Endothelial cell of umbilical vein (primary cell): ENCODE data around the gene EFNA5. TPM values are rescaled to one million over a fixed set of nuclear protein-coding genes. Genes with fewer than 3 reads are reported as not detected.

Source experiments
- BruUV-seq: library from RNA; stranded (reverse); fragments of 400-500 nt; replicated peaks from 2 replicates; lab custom pipeline; 2021; lab: Mats Ljungman, UMichigan
- CTCF ChIA-PET: fragments of 300-600, 350-600 bp; sonication (Branson Sonifier 250); formaldehyde crosslinking; loops from one replicate; lab custom pipeline; 2021; ENCODE audit warnings: antibody characterized with exemption, inconsistent platforms; lab: Charles Lee
- POLR2A ChIA-PET: fragments of 300-600, 350-600 bp; sonication (Branson Sonifier 250); formaldehyde crosslinking; loops from one replicate; lab custom pipeline; 2021; ENCODE audit warnings: antibody characterized with exemption, inconsistent platforms; lab: Charles Lee
- DNase-seq: peaks from one replicate; pipeline ENCODE4 v3.0.0-alpha.2; 2011; ENCODE audit warnings: low read depth, low spot score
- FAIRE-seq: peaks from 2 replicates; lab custom pipeline; 2011; peaks lifted over from hg19 to GRCh38; lab: Jason Lieb, UNC
- H2AFZ ChIP-seq: 2 replicates; pipeline ENCODE4 v1.6.0; 2012; ENCODE audit warnings: low read depth, low read length, control low read depth, inconsistent platforms
- H3K27ac ChIP-seq: 2 replicates; pipeline ENCODE4 v1.5.1; 2011; ENCODE audit warnings: low read depth, mild to moderate bottlenecking, control low read depth, low read length, moderate library complexity; ENCODE audit not compliant: insufficient read depth
- H3K27me3 ChIP-seq, 2 experiments: 2 replicates each; pipeline versions ENCODE4 v1.6.0 to v1.6.1; 2011; ENCODE audit warnings: low read length in 2 of 2, mixed read lengths in 1 of 2; ENCODE audit not compliant: control insufficient read depth in 2 of 2, insufficient read depth in 2 of 2
- H3K36me3 ChIP-seq, 2 experiments: 2 replicates in 1 of 2; 3 replicates in 1 of 2; pipeline ENCODE4 v1.5.1; 2011; ENCODE audit warnings: low read length in 2 of 2, mild to moderate bottlenecking in 1 of 2, moderate library complexity in 1 of 2; ENCODE audit not compliant: control insufficient read depth in 2 of 2, insufficient read depth in 2 of 2; ENCODE audit errors: extremely low read depth in 1 of 2
- H3K4me1 ChIP-seq: 3 replicates; pipeline ENCODE4 v1.5.1; 2011; ENCODE audit warnings: mild to moderate bottlenecking, low read length; ENCODE audit not compliant: control insufficient read depth, insufficient read depth; ENCODE audit errors: extremely low read depth
- H3K4me2 ChIP-seq: 2 replicates; pipeline ENCODE4 v1.6.1; 2011; ENCODE audit warnings: low read length, control low read depth, mixed read lengths; ENCODE audit not compliant: insufficient read depth
- H3K4me3 ChIP-seq, 3 experiments: fragments of 200-600 bp in 1 of 3; sonication (generic), shearing (Covaris generic) in 1 of 3; replicated peaks in 1 of 3; 2 replicates each; pipeline ENCODE4 v1.5.1; 2011 to 2016; ENCODE audit warnings: control low read depth in 3 of 3, low read length in 3 of 3, mild to moderate bottlenecking in 2 of 3, inconsistent platforms in 1 of 3, low read depth in 1 of 3, moderate library complexity in 1 of 3; ENCODE audit not compliant: insufficient read depth in 1 of 3
- H3K79me2 ChIP-seq: 2 replicates; pipeline ENCODE4 v1.6.0; 2012; ENCODE audit warnings: low read length, inconsistent platforms; ENCODE audit not compliant: control insufficient read depth, insufficient read depth
- H3K9ac ChIP-seq: replicated peaks from 2 replicates; pipeline ENCODE3; 2011; ENCODE audit warnings: low read length, control low read depth; ENCODE audit not compliant: insufficient read depth; ENCODE audit errors: extremely low read depth
- H3K9me1 ChIP-seq: replicated peaks from 3 replicates; pipeline ENCODE4 v1.6.0; 2011; ENCODE audit warnings: mild to moderate bottlenecking, low read length; ENCODE audit not compliant: control insufficient read depth, insufficient read depth; ENCODE audit errors: extremely low read depth
- H3K9me3 ChIP-seq: replicated peaks from 2 replicates; pipeline ENCODE4 v1.5.1; 2012; ENCODE audit warnings: low read length, inconsistent platforms; ENCODE audit not compliant: control insufficient read depth, insufficient read depth
- H4K20me1 ChIP-seq: replicated peaks from 2 replicates; pipeline ENCODE3; 2011; ENCODE audit warnings: mild to moderate bottlenecking, low read length; ENCODE audit not compliant: control insufficient read depth, insufficient read depth; ENCODE audit errors: extremely low read depth
- CTCF ChIP-seq, 2 donors: IDR thresholded peaks; 1 replicate in 1 of 2; 2 replicates in 1 of 2; pipeline ENCODE4 v1.5.1; 2011; ENCODE audit warnings: low read length in 2 of 2, mild to moderate bottlenecking in 2 of 2, moderate library complexity in 2 of 2, control low read depth in 1 of 2, inconsistent platforms in 1 of 2, low read depth in 1 of 2; ENCODE audit not compliant: insufficient read depth in 1 of 2; ENCODE audit errors: extremely low read depth in 1 of 2
- EZH2 ChIP-seq: IDR thresholded peaks from 2 replicates; pipeline ENCODE4 v1.6.1; 2012; ENCODE audit warnings: borderline replicate concordance, low read depth, mild to moderate bottlenecking, moderate library complexity, low read length, inconsistent platforms; ENCODE audit not compliant: severe bottlenecking
- FOS ChIP-seq: IDR thresholded peaks from 2 replicates; pipeline ENCODE4 v1.6.1; 2011; ENCODE audit warnings: mild to moderate bottlenecking, low read length, moderate library complexity, borderline replicate concordance; ENCODE audit not compliant: insufficient read depth
- GATA2 ChIP-seq: IDR thresholded peaks from 2 replicates; pipeline ENCODE4 v1.7.0; 2011; ENCODE audit warnings: low read depth, mild to moderate bottlenecking, moderate library complexity, mixed read lengths, low read length; ENCODE audit not compliant: insufficient read length, insufficient read depth
- JUN ChIP-seq: IDR thresholded peaks from 2 replicates; pipeline ENCODE4 v1.6.1; 2011; ENCODE audit warnings: borderline replicate concordance, low read depth; ENCODE audit not compliant: insufficient read length, insufficient read depth
- MAX ChIP-seq: IDR thresholded peaks from 2 replicates; pipeline ENCODE4 v1.6.1; 2011; ENCODE audit not compliant: insufficient read depth, insufficient read length
- MYC ChIP-seq: IDR thresholded peaks from one replicate; pipeline ENCODE4 v1.6.1; 2011; ENCODE audit warnings: mild to moderate bottlenecking, low read depth, low read length
- POLR2A ChIP-seq: IDR thresholded peaks from 2 replicates; pipeline ENCODE4 v1.6.1; 2012; ENCODE audit warnings: low read depth, mild to moderate bottlenecking, control low read depth, low read length
- POLR2AphosphoS5 ChIP-seq: IDR thresholded peaks from 2 replicates; pipeline ENCODE4 v1.6.1; 2012; ENCODE audit warnings: low read depth, mild to moderate bottlenecking, control low read depth, low read length, moderate library complexity; ENCODE audit not compliant: insufficient read depth
- dilution Hi-C: fragments of 300-500 bp; cut with MboI; formaldehyde crosslinking; loops from one replicate; pipeline ENCODE4 v1.15.0; 2019; ENCODE audit warnings: low sequenced_read_pairs; ENCODE audit not compliant: extremely low pct_ligation_motif_present
- intact Hi-C: fragments of 100-400 bp; cut with micrococcal nuclease; formaldehyde crosslinking; loops from one replicate; pipeline ENCODE4 v1.10.0; 2022
- polyA plus RNA-seq, 4 experiments: library from polyadenylated mRNA; depleted of rRNA in 3 of 4; stranded (reverse) in 3 of 4; unstranded in 1 of 4; fragments of >200 nt; gene quantifications; 2 replicates each; pipeline versions ENCODE4 v1.2.1 to v1.2.3, GENCODE V29; 2011 to 2012; ENCODE audit warnings: missing spikeins in 1 of 4
- total RNA-seq: library from RNA; stranded (reverse); gene quantifications from 2 replicates; pipeline ENCODE4 v1.2.3, GENCODE V29; 2021

EFNA5 gene
- total and polyA plus RNA-seq, 2 donors (not counting 3 experiments of a cell fraction or from before 2014, with no cell fraction given), result 13.6 to 22.1 TPM

GRCh38 chr5:107571621-107572536 lies 98.9 kb downstream of the EFNA5 start:
- POLR2A ChIA-PET, result interaction anchor here (1.2 kb wide), 1 partner anchor 1117 kb away, joined by 4 read pairs; no protein-coding TSS in a partner anchor
- Histone ChIP-seq H2AFZ (peak overlapping the region; percentile 45), H3K9me3 (no peaks in the 10 kb centered on the region), H3K36me3 (no peaks in the 10 kb centered on the region), H3K27ac (peak overlapping the region; percentile 88), H3K4me1 (peaks cover 36% of the 10 kb centered on the region), H3K4me3 (peak overlapping the region in 2 of 3 experiments; percentile 31 to 59), H3K9me1 (no peaks in the 10 kb centered on the region), H3K4me2 (peak overlapping the region; percentile 83), H3K79me2 (peaks cover 3% of the 10 kb centered on the region), H3K9ac (peak overlapping the region; percentile 86), H4K20me1 (no peaks in the 10 kb centered on the region), H3K27me3 (no peaks in the 10 kb centered on the region)
- DNase-seq (peak; percentile 97), FAIRE-seq (peak; percentile 91)
- BruUV-seq, result TSS peak; percentile 61
- intact Hi-C loops (loop anchor here (1.0 to 10.0 kb wide), 12 partner anchors 30 to 1453 kb away; no protein-coding TSS in a partner anchor), dilution Hi-C loops (no loop called here)
- CTCF ChIA-PET, result interaction anchor here (0.6 to 4.3 kb wide), 99 partner anchors 9 to 1465 kb away, joined by 3 to 65 read pairs (median 4); no protein-coding TSS in a partner anchor
- no peak for TF ChIP-seq JUN
- TF ChIP-seq FOS, result no peak
- TF ChIP-seq POLR2AphosphoS5, result peak; percentile 42
- peak; percentile 53 for TF ChIP-seq GATA2
- TF ChIP-seq MYC, result no peak
- no peak for TF ChIP-seq POLR2A
- peak; percentile 93 to 94 for TF ChIP-seq CTCF (IDR thresholded peaks at IDR 0.05; ENCODE audit: extremely low read depth in 1 of 2, insufficient read depth in 1 of 2, low read depth in 1 of 2, low read length in 2 of 2)
- TF ChIP-seq MAX, result no peak
- TF ChIP-seq EZH2, result no peak
